Measurements from ENCODE around the gene MUTYH.

Gene MUTYH

DNA sequence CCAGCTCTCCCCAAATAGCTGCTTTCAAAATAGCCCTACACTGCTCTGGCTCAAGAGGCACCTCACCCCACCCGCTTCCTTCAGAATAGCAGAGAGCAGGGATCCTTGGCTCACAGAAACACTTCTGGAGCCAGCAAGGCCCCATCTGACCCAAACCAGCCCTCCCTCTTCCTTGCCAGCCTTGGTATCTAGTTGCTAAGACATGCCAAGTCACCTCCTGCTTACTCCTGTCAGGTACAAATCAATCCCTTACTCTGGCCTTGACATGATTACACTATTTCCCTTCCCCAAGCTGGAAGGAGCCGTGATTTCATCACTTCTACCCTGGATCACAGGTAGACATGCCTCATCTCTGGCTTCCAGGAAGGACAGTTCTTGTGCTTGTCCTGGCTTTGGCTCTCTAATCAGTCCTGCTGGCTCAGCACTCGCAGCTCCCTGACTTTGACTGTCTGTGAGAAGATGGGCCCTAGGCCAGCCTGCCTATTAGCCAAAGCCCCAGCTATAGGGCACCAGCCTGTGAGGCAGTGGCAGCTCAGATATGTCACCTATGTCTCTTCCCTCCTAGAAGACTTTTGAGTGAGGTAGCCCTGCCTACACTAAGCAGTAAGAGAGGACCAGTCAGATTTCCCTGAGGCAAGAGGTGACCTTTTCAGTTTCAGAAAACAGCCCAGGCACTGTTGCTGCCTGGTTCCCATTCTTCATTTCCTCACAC, 8.9 kb upstream of the MUTYH start:
- DNase-seq, result no peak

DNA sequence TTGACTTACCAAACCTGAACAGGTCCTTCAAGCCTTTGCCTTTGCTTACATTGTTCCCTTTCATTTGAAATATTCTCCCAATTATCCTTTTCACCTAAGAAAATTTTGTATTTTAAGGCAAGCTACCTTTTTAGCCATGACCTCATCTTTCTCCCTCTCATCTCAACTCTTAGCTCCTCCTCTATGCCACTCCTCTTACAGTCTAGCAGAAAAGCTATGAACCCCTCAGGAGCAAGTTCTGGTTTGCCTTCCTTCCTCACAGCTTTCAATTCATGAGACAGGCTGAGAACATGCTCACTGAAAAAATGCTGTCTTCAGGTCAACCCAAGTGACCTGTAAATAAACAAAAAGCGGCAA, 8.3 kb upstream of the MUTYH start:
- DNase-seq, result no peak

DNA sequence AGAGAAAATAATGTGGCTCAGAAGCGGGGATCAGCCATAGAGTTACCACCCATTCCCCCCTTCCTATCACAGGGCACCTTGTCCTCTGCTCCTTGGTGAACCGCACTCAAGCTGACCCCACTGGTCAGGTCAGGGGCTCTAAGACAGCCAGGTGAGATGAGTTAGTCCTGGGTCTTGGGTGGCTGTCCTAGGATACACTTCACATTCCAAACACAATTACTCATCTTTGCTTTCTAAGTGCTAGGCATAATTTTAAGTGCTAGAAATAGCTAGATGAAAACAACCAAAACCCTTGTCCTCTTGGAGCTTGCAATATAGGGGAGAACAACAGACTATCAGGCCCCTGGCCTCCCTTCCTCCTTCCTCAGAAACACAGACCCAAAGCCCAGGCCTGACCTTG, 7.8 kb upstream of the MUTYH start:
- DNase-seq, result no peak

DNA sequence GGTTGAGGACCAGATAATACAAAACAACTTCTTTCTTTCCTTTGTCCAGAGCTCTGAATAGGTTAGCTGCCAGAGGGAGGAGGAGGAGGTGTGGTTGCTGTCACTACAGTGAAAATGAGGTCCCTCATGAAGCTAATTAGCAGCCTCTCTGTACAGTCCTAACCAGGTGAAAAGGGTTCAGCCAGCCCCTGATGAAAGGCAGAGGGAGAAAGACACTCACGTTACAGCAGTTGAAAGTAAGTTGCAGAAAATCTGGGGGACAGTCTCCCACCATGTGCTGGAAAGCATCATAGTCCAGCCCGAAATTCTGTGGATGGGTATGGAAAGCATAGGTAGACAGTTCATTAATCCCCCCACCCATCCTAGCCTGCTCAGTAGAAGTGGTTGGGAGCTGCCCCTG, 6.2 kb upstream of the MUTYH start:
- DNase-seq, result no peak

DNA sequence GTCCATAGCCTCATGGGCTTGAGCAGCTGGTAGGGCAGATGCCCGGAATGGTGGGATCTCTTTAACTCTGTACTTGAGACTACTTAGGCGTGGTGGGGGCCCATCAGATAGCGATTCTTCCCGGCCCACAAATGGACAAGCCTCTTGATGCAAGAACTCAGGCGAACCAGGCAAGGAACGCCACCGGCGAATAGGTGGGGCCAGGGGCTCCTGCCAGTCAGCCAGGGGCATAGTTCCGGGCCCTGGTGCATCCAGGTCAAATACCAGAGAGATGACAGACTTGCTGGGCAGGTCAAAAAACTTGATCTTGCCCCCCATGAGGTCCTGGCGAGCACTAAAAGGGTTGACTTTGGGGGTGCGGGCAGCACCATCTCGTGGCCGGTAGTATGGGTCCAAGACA, 4.8 kb upstream of the MUTYH start:
- no peak for DNase-seq

DNA sequence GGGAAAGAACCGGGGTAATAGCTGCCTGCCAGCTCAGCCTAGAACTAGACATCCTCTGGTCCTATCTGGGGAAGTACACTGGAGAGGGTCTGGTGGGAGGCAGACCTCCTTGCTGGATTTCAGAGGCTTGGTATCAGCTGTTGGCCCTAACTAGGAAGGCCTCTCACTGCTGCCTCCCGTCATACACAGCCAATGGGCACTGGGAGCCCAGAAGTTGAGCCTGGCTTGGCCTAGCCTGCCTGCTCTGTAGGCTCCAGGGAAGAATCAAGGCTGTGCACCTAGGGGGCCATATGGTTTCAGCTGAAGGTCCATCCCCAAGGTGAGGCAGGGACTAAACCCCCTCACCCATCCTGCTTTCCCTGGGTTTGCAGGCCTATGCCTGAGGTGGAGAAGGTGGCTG, 4.3 kb upstream of the MUTYH start:
- DNase-seq, result no peak

DNA sequence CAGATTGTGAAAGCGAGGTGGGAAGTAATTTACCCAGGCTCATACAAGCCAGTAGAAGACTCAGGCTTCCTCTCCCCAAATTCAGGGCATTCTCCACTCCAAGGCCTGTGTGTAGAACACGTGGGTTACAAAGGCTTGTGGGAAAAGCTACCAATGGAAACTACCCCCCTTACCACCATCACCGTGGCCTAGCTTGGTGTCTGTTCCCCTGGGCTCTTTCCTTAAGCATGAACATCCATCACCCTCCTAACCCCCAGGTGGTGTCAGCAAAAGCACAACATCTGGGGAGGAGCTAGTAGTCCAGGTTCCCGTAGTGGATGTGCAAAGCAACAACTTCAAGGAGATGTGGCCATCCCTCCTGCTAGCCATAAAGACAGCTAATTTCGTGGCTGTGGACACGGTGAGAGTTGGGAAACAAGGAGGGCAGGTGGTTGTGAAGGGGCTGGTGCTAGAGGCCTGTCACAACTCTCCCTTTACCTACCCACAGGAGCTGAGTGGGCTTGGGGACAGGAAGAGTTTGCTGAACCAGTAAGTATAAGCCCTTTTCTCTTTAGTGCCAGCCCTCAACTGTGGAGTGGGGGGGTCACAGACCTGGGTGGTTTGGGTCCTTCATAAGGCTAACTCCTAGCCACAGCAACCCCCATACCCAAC, 701 bp upstream of the MUTYH start:
- peak in 1 of 2 experiments; percentile 31 for DNase-seq

DNA sequence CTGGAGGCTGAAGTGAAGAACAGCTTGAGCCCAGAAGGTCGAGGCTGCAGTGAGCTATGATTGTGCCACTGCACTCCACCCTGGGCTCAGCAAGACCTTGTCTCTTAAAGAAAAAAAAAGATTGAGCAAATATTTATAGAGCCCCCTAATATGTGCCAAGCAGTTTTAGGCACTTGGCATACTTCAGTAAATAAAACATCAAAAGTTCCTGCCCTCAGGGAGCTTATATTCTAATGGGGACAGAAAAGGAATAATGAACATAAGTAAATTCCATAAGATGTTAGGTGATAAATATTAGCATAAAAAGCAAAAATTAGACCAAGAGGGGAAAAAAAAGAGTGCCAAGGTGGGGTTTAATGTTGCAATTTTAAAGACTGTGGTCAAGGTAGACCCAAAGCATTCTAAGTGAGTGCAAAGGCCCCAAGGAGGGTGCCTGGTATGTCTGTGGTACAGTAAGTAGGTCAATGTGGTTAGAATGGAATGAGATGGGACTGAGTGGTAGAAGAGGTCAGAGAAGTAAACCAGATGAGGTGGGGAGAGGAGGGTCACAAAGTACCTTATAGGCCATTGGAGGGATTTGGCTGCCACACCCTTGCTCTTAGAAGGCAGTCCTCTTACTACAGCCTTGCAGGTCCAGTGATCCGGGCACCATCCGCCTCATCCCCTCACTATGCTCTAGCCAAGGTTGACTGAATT, 2.5 kb downstream of the MUTYH start:
- no peak for DNase-seq

DNA sequence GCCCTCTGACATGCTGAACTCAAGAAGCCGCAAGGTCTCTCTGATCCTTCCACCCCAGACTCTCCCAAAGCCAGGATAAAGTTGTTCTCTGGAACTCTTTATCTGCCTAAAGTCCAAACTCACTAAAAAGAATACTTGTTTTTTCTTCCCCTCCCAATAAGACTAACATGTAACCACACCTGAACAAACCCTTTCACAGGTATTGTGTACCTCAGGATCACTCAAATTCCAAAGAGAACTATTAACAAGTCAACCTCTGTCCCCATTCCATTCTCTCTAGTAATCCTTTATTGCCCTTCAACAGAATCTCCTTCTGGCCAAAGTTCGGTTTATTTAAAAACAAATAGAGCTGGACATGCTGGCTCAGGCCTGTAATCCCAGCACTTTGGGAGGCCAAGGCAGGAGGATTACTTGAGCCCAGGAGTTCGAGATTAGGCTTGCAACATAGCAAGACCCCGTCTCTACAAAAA, 4.3 kb downstream of the MUTYH start:
- DNase-seq, result no peak

DNA sequence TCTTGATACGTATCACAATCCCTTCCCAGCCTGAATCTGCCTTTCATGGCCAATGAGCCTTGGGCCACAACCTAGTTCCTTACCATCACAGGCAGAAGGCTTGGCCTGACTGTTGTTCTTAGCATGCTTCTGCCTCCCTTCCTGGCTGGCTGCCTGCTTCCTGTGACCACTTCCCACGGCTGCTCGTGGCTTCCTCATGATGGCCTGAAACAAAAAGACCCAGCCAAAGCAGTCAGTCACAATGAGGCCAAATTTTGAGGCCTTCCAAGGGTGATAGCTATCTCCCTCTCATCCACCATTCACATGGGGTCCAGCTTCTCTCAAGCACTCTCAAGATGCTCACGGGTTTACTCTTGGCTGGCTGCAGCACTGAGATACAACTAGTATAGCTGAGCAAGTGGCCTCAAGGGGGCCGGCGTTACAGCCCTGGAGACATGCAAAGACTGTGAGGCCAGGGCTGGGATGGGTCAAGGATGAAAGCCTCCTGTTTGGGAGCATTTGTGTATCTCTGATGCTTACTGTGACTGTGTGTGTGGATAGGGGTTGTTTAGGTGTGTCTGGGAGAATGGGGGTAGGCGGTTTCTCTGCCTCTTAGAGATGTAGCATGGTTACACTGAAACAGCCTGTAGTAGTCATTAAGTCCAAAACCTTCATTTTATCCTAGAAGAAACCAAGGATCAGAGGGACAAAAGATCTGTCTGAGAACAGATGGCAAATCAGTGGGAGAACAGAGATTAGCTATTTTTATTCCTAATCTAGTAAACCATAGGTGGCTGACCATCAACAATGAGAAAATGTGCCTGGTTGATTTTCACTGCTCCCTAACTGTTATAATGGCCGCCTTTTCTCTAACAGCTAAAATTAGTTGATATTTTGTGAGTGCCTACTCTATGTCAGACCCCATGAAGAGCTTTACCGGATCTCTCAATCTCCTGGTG, 5.7 kb downstream of the MUTYH start:
- peak in 1 of 2 experiments; percentile 16 for DNase-seq

DNA sequence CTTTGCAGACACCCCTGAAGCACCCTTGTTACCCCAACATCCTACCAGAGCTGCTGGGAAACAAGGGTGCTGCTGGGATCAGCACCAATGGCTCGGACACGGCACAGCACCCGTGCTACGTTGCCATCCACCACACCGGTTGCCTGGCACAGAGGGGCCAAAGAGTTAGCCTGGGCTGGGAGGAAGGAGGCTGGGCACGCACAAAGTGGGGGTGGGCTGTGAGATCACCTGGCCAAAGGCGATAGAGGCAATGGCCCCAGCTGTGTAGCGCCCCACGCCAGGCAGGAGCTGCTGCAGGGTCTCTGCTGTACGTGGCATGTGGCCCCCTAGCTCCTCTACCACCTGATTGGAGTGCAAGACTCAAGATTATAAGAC, 7.9 kb downstream of the MUTYH start:
- DNase-seq, result no peak

DNA sequence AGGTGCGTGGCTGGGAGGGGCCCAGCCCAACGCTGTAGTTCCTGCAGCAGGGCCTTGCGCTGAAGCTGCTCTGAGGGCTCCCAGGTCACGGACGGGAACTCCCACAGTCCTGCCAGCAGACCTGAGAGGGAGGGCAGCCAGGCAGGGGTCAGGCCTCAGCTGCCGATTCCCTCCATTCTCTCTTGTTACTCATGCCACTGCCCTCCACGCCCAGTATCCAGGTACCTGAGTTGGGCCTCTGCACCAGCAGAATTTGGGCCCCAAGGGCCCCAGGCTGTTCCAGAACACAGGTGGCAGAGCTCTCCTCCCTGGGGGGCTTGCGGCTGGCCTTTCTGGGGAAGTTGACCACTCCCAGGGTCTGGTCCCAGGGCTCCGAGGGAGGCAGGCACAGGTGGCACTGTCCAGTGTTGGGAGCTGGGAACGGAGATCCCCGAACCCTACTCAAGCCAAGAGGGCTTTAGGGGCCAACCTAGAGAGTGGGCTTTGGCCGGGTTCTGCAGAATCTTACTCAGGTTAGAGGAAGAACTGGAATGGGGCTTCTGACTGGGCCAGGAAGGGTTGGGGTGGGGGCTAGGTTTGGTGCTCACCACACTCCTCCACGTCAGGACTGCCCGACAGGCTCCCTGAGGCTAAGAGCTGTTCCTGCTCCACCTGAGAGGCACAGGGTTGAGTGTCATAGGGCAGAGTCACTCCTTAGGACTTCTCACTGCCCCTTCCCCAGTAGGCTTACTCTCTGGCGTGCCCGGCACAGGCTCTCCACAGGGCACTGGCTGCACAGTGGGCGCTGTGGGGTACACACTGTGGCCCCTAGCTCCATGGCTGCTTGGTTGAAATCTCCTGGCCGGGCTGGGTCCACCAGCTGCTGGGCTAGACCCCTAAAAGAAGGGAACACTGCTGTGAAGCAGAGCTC, 8.5 kb downstream of the MUTYH start:
- no peak for DNase-seq

DNA sequence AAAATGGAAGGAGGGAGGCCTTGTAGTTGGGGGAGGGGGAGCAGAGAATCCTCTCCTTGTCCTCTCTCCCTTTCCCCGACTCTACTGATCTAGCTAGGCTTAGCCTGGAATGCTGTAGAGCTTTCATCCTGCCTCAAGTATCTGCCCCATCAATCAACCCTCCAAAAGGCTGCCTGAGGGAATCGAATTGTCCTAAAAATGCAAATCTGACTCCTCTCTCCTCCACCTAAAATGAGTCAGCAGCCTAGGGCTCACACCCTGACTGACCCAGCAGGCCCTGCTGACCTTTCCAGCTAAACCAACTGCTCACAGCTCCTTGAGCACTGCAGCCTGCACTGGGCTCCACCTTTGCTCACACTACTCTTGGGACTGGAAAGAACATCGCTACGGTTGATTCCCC, 10.8 kb downstream of the MUTYH start:
- DNase-seq, result no peak

DNA sequence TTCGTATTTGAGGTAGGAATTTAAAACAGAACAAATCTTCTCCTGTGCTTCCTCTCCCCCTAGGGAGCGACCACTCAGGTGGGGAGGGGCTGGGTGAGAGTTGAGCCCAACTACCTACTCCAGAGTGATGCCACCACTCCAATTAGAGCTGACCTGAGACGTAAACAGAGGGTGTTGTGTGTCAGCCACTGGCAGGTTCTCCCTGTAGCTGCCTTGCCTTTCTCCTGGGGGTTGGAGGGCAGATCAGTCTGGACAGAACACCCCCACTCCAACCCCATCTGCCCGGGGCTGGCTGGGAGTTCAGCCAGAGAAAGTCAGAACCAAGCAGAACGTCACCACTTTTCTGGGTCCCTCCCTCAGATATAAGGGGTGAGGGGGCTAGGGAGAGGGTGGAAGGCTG, 11.6 kb downstream of the MUTYH start:
- DNase-seq, result no peak

DNA sequence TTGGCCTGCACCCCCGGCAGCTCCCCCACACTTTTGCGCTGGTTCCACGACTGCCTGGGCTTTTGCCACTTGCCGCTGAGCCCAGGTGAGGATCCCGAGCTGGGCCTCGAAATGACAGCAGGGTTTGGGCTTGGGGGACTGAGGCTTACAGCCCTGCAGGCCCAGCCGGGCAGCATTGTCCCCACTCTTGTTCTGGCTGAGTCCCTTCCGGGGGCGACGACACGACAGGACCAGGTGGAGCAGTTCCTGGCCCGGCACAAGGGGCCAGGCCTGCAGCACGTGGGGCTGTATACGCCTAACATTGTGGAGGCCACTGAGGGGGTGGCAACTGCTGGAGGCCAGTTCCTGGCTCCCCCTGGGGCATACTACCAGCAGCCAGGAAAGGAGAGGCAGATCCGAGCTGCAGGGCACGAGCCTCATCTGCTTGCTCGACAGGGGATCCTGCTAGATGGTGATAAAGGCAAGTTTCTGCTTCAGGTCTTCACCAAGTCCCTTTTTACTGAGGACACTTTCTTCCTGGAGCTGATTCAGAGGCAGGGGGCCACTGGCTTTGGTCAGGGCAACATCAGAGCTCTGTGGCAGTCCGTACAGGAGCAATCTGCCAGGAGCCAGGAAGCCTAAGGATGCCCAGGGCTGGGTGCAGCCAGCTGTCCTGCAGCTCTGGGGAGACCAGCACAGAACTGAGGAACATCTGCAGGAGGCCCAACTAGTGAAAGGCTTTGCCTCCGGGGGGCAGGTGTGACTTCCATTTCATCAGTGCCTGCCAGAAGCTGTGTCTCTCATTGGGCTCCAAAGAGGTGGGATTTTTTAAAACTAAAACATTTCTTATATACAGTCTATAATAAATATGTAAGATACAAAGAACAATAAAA, 12.4 kb downstream of the MUTYH start:
- peak in 1 of 2 experiments; percentile 53 for DNase-seq

DNA sequence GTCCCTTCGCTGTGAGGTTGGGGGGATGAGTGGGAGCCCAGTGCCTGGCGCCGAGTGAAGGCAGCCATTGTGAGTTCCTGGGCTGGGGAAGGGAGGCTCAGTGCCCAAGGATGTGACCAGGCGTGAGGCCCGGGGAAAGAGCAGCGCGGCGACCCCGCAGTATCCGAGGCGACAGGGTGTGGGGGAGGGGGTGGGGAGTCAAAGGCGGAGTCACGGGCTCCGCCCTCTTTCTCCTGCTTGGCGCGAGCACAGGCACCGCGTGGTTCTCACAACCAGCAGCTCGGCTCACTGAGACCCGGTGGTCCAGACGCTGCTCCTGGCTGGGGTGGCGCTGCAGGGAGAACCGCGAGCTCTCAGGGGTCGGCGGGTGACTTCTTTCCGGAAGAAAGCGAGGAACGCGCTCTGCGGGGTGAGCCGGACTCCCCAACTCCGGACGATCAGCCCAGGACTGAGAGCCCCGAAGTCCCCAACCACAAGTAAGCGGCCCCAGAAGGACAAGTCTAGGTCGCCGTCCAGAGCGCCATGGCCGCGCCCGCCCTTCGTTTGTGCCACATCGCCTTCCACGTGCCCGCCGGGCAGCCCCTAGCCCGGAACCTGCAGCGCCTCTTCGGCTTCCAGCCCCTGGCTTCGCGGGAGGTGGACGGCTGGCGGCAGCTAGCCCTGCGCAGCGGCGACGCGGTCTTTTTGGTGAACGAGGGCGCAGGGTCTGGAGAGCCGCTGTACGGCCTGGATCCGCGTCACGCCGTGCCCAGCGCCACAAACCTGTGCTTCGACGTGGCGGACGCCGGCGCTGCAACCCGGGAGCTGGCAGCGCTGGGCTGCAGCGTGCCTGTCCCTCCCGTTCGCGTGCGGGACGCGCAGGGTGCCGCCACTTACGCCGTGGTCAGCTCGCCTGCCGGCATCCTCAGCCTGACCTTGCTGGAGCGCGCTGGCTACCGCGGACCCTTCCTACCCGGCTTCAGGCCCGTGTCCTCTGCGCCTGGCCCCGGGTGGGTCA, 13.3 kb downstream of the MUTYH start, which contains the start of gene HPDL:
Gene HPDL (plus strand): TSS at position 269 of the 997 bp plus-strand sequence. CDS start 254 bp downstream, at position 523.
- peak; percentile 75 to 79 for DNase-seq

DNA sequence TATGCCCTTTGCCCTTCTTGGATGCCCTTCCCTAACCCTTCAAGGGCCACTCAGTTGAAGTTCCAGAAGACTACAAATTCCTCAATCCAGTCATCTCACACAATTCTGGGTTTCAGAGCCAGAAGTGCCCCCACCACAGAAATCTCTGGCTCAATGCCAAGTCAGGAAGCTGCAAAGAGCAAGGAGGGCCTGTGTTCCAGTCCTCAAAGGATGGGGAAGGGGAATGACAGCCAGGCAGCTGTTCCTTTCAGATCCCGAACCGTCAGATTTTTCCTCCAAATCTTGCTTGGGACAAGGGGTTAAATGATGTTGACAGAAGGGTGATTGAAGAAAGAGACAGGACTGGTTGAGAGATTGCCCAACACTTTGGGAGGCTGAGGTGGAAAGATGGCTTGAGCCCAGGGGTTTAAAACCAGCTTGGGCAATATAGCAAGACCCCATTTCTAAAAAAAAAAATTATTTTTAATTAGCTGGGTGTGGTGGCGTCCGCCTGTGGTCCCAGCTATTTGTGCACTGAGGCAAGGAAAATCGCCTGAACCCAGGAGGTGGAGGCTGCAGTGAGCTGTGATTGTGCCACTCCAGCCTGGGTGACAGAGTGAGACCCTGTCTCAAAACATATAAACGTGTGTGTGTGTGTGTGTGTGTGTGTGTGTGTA, 14.3 kb downstream of the MUTYH start:
- DNase-seq, result peak in 1 of 2 experiments; percentile 16

DNA sequence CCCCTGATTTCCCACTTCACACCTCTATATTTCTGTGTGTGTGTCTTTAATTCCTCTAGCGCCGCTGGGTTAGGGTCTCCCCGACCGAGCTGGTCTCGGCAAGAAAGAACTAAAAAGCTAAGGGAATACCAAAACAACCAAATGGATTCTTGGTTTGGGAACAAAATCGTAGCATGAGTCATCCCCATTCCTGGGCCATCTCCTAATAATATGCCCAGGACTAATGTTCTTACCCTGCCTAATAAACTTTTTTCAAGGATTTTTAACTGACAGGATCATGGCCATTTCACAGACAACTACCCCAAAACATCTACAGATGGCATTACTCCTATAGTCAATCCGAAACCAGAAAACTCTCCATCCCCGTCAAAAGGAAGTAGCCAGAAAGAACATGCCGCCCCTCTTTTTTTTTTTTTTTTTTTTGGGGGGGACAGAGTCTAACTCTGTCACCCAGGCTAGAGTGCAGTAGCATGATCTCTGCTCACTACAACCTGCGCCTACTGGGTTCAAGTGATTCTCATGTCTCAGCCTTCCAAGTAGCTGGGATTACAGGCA, 17.7 kb downstream of the MUTYH start:
- DNase-seq, result no peak

DNA sequence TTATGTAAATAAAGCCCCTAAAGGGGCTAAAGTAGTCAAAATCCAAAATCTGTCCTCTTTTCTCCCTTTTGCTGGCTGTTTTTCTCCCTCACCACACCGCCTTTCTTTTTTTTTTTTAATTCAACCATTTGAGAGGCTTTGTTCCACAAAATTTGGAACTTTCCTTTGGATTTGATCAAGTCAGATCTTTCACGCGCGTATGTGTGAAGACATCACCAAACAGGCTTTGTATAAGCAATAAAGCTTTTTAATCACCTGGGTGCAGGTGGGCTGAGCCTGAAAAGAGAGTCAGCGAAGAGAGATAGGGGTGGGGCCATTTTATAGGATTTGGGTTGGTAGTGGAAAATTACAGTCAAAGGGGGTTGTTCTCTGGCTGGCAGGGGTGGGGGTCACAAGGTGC, 18.8 kb downstream of the MUTYH start:
- no peak for DNase-seq

All from NCI-H524 (cell line).